ENCODE results near the gene ALDH8A1.
"Not testable (repeated sequence)": the region's sequence is repeated elsewhere in the genome, so short reads cannot be mapped to it uniquely, and the experiment has no call there.

The ALDH8A1 gene

DNA sequence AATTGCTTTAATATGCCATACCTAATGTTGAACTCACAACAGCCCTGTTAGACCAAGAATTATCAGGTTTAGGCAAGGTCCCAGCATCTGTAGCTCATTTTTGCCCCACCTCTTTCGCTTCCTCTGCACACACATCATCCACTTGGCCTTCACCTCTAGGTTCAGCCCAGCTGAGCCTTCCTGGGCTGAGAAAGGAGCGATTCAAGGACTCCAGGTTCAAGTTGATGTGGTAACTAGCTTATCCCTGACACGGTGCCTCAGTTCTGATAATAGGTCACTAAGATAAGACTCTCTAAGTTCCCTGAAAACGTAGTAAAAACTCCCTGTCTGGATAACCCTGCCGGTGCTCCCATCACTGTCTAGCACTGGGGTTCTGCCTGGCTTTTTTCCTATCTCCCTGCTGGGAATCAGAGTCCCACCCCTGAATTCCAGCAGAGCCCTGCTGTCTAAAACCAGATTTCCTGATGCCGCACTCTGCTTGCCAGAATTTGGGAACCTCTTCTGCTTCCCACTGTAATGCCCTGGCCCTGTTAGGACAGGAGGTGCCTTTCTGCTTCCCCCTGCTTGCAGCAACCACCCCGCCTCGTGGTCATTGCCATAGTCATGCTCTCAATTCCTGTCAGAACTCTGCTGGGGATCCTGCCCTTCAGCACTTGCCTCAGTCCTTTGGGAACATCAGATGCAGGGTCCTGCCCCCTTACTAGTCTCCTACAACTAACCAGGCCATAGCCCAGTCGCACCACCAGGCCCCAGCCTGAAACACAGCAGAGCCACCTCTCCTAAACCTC, 47.6 kb downstream of the ALDH8A1 start:
- no peak overlapping the region for H3K4me3 ChIP-seq (ENCODE audit: insufficient read depth, low read depth, low read length, poor library complexity, severe bottlenecking)
- DNase-seq, result no peak
- H3K27me3 ChIP-seq (replicated peaks; ENCODE audit: control insufficient read depth, insufficient read depth, low read length, poor library complexity, severe bottlenecking), result no peaks in the 10 kb centered on the region
- no peaks in the 10 kb centered on the region for H3K36me3 ChIP-seq (ENCODE audit: control insufficient read depth, insufficient read depth, low read length)
- H3K9me3 ChIP-seq (ENCODE audit: control insufficient read depth, low read length), result no peaks in the 10 kb centered on the region
- H3K27ac ChIP-seq (ENCODE audit: insufficient read depth, low read length, poor library complexity, severe bottlenecking), result no peak overlapping the region
- no peaks in the 10 kb centered on the region for H3K4me1 ChIP-seq (ENCODE audit: control insufficient read depth, insufficient read depth, low read length, poor library complexity, severe bottlenecking)

DNA sequence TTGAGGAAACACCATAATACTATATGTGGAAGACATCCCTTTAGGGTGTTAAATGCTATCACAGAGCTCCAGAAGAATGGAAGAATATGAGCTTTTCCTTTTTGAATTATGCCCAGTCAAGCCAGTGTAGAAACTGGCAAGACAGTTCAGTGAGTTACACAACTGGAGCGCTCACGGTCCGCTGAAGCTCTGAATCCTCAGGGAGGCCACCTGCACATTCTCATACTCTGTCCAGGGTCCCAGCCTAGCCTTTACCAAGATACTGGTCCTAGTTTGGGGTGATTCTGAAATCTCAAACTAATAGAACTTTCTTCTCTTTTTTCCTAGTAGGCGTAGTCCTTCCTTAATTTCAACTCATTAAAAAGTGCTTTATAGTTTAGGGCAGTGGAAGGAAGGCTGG, 51.3 kb downstream of the ALDH8A1 start:
- Histone ChIP-seq H3K36me3 (ENCODE audit: control insufficient read depth, insufficient read depth, low read length) (no peaks in the 10 kb centered on the region), H3K4me3 (ENCODE audit: insufficient read depth, low read depth, low read length, poor library complexity, severe bottlenecking) (no peak overlapping the region), H3K9me3 (ENCODE audit: control insufficient read depth, low read length) (no peaks in the 10 kb centered on the region), H3K27ac (ENCODE audit: insufficient read depth, low read length, poor library complexity, severe bottlenecking) (no peak overlapping the region), H3K27me3 (replicated peaks; ENCODE audit: control insufficient read depth, insufficient read depth, low read length, poor library complexity, severe bottlenecking) (no peaks in the 10 kb centered on the region), H3K4me1 (ENCODE audit: control insufficient read depth, insufficient read depth, low read length, poor library complexity, severe bottlenecking) (no peaks in the 10 kb centered on the region)
- no peak for DNase-seq

DNA sequence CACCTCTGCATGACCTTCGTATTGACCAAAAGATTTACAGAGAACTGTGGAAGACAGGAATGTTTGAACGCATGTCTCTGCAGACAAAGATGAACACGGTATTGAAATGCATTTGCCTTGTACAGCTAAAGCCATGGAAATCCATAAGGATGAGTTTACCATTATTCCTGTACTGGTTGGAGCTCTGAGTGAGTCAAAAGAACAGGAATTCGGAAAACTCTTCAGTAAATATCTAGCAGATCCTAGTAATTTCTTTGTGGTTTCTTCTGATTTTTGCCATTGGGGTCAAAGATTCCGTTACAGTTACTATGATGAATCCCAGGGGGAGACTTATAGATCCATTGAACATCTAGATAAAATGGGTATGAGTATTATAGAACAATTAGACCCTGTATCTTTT, 51.7 kb downstream of the ALDH8A1 start:
- DNase-seq, result not testable (repeated sequence)

DNA sequence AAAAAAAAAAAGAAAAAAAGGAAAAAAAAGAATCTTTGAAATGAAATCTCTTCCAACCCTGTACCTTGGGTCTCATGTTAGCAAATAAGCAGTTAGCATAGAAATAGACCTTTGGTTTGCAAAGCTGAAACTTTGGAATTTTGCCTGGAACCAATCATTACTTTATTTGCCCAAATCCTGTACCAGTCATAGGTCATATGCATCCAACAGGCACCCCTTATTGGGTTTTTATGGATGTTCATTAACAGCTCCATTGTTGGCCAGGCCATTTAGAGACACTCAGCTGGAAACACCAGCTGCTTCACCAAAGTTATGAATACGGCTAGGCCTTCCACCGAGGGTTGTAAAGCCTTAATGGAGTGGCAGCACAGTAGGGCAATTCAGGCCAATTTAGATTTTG, 53.0 kb downstream of the ALDH8A1 start:
- Histone ChIP-seq H3K9me3 (ENCODE audit: control insufficient read depth, low read length) (no peaks in the 10 kb centered on the region), H3K27ac (ENCODE audit: insufficient read depth, low read length, poor library complexity, severe bottlenecking) (no peak overlapping the region), H3K4me1 (ENCODE audit: control insufficient read depth, insufficient read depth, low read length, poor library complexity, severe bottlenecking) (no peaks in the 10 kb centered on the region), H3K27me3 (replicated peaks; ENCODE audit: control insufficient read depth, insufficient read depth, low read length, poor library complexity, severe bottlenecking) (no peaks in the 10 kb centered on the region), H3K36me3 (ENCODE audit: control insufficient read depth, insufficient read depth, low read length) (no peaks in the 10 kb centered on the region), H3K4me3 (ENCODE audit: insufficient read depth, low read depth, low read length, poor library complexity, severe bottlenecking) (no peak overlapping the region)
- no peak for DNase-seq

More for the DNA sequence above, 51.7 kb downstream of the ALDH8A1 start:
- not testable (repeated sequence) for H3K27ac ChIP-seq (ENCODE audit: insufficient read depth, low read length, poor library complexity, severe bottlenecking); H3K9me3 ChIP-seq (ENCODE audit: control insufficient read depth, low read length); H3K4me1 ChIP-seq (ENCODE audit: control insufficient read depth, insufficient read depth, low read length, poor library complexity, severe bottlenecking); H3K27me3 ChIP-seq (replicated peaks; ENCODE audit: control insufficient read depth, insufficient read depth, low read length, poor library complexity, severe bottlenecking); H3K4me3 ChIP-seq (ENCODE audit: insufficient read depth, low read depth, low read length, poor library complexity, severe bottlenecking); H3K36me3 ChIP-seq (ENCODE audit: control insufficient read depth, insufficient read depth, low read length)

DNA sequence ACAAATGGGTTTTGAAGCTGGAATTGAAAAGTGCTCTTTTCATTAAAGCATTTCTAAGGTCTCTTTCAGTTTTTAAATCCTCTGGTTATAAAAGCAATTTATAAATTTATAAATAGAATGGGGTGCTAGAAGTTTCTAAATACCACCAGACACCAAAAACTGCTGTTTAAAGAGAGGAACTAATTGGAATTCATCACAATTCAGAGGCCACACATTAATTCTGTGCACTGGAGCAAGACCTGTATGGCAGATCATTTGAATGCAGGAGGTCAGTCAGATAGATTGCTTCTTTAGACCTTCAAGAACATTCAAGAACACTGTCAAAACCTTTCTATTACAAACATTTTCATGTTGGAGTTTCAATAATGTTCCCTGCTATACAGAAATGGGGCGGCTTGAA, 55.1 kb downstream of the ALDH8A1 start:
- H3K4me3 ChIP-seq (ENCODE audit: insufficient read depth, low read depth, low read length, poor library complexity, severe bottlenecking), result no peak overlapping the region
- H3K4me1 ChIP-seq (ENCODE audit: control insufficient read depth, insufficient read depth, low read length, poor library complexity, severe bottlenecking), result no peaks in the 10 kb centered on the region
- no peaks in the 10 kb centered on the region for H3K36me3 ChIP-seq (ENCODE audit: control insufficient read depth, insufficient read depth, low read length)
- no peak for DNase-seq
- no peaks in the 10 kb centered on the region for H3K9me3 ChIP-seq (ENCODE audit: control insufficient read depth, low read length)
- H3K27ac ChIP-seq (ENCODE audit: insufficient read depth, low read length, poor library complexity, severe bottlenecking), result no peak overlapping the region
- no peaks in the 10 kb centered on the region for H3K27me3 ChIP-seq (replicated peaks; ENCODE audit: control insufficient read depth, insufficient read depth, low read length, poor library complexity, severe bottlenecking)

DNA sequence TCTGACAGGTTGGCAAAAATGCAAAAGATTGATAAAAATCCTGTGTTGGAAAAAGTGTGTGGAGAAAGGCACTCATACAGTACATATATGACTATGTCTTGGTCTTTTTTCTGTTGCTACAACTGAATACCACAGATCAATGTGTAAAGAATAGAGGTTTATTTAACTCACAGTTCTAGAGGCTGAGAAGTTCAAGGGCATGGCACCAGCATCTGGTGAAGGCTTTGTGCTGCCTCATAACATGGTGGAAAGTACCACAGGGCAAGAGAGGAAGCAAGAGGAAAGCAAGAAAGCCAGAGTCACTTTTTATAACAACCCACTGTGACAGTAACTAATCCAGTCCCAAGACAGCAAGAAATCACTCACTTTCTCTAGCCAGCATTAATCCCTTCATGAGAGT, 57.5 kb downstream of the ALDH8A1 start:
- H3K27me3 ChIP-seq (replicated peaks; ENCODE audit: control insufficient read depth, insufficient read depth, low read length, poor library complexity, severe bottlenecking), result no peaks in the 10 kb centered on the region
- no peak for DNase-seq
- H3K27ac ChIP-seq (ENCODE audit: insufficient read depth, low read length, poor library complexity, severe bottlenecking), result no peak overlapping the region
- no peaks in the 10 kb centered on the region for H3K4me1 ChIP-seq (ENCODE audit: control insufficient read depth, insufficient read depth, low read length, poor library complexity, severe bottlenecking)
- H3K36me3 ChIP-seq (ENCODE audit: control insufficient read depth, insufficient read depth, low read length), result no peaks in the 10 kb centered on the region
- no peak overlapping the region for H3K4me3 ChIP-seq (ENCODE audit: insufficient read depth, low read depth, low read length, poor library complexity, severe bottlenecking)
- H3K9me3 ChIP-seq (ENCODE audit: control insufficient read depth, low read length), result no peaks in the 10 kb centered on the region

DNA sequence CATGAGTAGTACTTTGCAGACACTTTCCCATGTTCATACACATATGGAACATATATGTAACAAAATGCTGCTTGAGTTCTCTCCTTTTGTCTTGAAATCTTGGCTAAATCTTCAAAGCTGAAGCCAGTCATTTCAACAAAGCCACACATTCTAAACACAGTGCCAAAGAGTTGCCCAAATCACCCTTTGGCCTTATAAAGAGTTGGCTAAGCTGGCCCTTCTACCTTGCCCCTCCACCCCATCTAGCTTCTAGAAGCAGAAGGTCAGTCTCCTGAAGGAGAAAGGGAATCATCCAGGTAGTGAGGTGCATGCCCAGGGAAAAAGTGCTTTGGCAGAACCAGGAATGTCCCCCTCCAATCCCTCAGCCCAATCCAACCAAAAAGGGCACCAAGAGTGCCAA, 58.3 kb downstream of the ALDH8A1 start:
- Histone ChIP-seq H3K27ac (ENCODE audit: insufficient read depth, low read length, poor library complexity, severe bottlenecking) (no peak overlapping the region), H3K36me3 (ENCODE audit: control insufficient read depth, insufficient read depth, low read length) (no peaks in the 10 kb centered on the region), H3K4me1 (ENCODE audit: control insufficient read depth, insufficient read depth, low read length, poor library complexity, severe bottlenecking) (no peaks in the 10 kb centered on the region), H3K9me3 (ENCODE audit: control insufficient read depth, low read length) (no peaks in the 10 kb centered on the region), H3K4me3 (ENCODE audit: insufficient read depth, low read depth, low read length, poor library complexity, severe bottlenecking) (no peak overlapping the region), H3K27me3 (replicated peaks; ENCODE audit: control insufficient read depth, insufficient read depth, low read length, poor library complexity, severe bottlenecking) (no peaks in the 10 kb centered on the region)
- DNase-seq, result no peak

DNA sequence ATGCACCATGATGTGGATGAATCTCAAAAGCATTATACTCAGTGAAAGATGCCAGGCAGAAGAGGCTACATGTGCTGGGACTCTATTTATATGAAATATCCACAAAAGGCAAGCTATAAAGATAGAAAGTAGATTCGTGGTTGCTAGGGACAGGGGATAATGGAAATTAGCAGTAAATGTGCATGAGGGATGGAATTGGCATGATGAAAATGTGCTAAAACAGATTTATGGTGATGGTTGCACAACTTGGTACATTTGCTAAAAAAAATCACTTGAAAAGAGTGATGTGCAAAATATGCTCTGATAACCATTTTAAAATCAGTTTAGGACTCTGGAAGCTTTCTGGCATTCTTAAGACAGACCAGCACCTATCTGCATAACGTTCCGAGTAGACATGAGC, 61.6 kb downstream of the ALDH8A1 start:
- Histone ChIP-seq H3K4me1 (ENCODE audit: control insufficient read depth, insufficient read depth, low read length, poor library complexity, severe bottlenecking) (no peaks in the 10 kb centered on the region), H3K36me3 (ENCODE audit: control insufficient read depth, insufficient read depth, low read length) (no peaks in the 10 kb centered on the region), H3K27me3 (replicated peaks; ENCODE audit: control insufficient read depth, insufficient read depth, low read length, poor library complexity, severe bottlenecking) (no peaks in the 10 kb centered on the region), H3K27ac (ENCODE audit: insufficient read depth, low read length, poor library complexity, severe bottlenecking) (no peak overlapping the region), H3K4me3 (ENCODE audit: insufficient read depth, low read depth, low read length, poor library complexity, severe bottlenecking) (no peak overlapping the region), H3K9me3 (ENCODE audit: control insufficient read depth, low read length) (no peaks in the 10 kb centered on the region)
- no peak for DNase-seq

DNA sequence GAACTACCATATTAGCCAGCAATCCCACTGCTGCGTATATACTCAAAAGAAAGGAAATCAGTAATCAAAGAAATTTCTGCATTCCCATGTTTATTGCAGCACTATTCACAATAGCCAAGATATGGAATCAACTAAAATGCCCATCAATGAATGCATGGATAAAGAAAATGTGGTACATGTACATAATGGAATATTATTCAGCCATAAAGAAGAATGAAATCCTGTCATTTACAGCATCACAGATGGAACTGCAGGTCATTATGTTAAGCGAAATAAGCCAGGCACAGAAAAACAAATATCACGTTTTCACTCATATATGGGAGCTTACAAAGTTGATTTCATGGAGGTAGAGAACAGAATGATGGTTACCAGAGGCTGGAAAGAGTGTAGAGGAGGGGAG, 65.1 kb downstream of the ALDH8A1 start:
- H3K9me3 ChIP-seq (ENCODE audit: control insufficient read depth, low read length), result no peaks in the 10 kb centered on the region
- no peak for DNase-seq
- no peak overlapping the region for H3K4me3 ChIP-seq (ENCODE audit: insufficient read depth, low read depth, low read length, poor library complexity, severe bottlenecking)
- no peak overlapping the region for H3K27ac ChIP-seq (ENCODE audit: insufficient read depth, low read length, poor library complexity, severe bottlenecking)
- no peaks in the 10 kb centered on the region for H3K4me1 ChIP-seq (ENCODE audit: control insufficient read depth, insufficient read depth, low read length, poor library complexity, severe bottlenecking)
- H3K27me3 ChIP-seq (replicated peaks; ENCODE audit: control insufficient read depth, insufficient read depth, low read length, poor library complexity, severe bottlenecking), result no peaks in the 10 kb centered on the region
- no peaks in the 10 kb centered on the region for H3K36me3 ChIP-seq (ENCODE audit: control insufficient read depth, insufficient read depth, low read length)

DNA sequence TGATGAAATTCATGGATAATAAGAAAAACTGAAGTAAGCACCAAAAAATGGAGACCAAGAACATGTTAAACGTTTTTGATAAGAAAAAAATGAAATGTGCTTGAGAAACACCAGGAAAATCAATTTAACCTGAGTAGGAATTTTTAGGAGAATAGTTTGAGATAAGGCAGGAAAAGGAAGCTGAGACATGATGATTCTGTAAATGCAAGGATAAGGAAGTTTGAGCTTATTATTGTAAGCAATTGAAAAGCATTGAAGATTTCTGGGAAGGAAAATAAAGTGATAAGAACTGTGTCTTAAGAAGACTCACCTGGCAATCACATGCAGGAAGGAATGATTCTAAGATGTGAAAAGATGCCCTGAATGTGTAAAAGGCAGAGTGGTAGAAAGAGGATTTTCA, 66.6 kb downstream of the ALDH8A1 start:
- H3K27ac ChIP-seq (ENCODE audit: insufficient read depth, low read length, poor library complexity, severe bottlenecking), result no peak overlapping the region
- no peak for DNase-seq
- no peaks in the 10 kb centered on the region for H3K9me3 ChIP-seq (ENCODE audit: control insufficient read depth, low read length)
- H3K27me3 ChIP-seq (replicated peaks; ENCODE audit: control insufficient read depth, insufficient read depth, low read length, poor library complexity, severe bottlenecking), result no peaks in the 10 kb centered on the region
- H3K4me3 ChIP-seq (ENCODE audit: insufficient read depth, low read depth, low read length, poor library complexity, severe bottlenecking), result no peak overlapping the region
- H3K4me1 ChIP-seq (ENCODE audit: control insufficient read depth, insufficient read depth, low read length, poor library complexity, severe bottlenecking), result no peaks in the 10 kb centered on the region
- no peaks in the 10 kb centered on the region for H3K36me3 ChIP-seq (ENCODE audit: control insufficient read depth, insufficient read depth, low read length)
